Amniotic epithelial cell (primary cell): Measurements from ENCODE around the gene SUFU.

ENCODE experiments used
- DNase-seq: peaks from one replicate; pipeline ENCODE4 v3.0.0-alpha.2; 2010; ENCODE audit warnings: low read depth

The SUFU gene

DNA sequence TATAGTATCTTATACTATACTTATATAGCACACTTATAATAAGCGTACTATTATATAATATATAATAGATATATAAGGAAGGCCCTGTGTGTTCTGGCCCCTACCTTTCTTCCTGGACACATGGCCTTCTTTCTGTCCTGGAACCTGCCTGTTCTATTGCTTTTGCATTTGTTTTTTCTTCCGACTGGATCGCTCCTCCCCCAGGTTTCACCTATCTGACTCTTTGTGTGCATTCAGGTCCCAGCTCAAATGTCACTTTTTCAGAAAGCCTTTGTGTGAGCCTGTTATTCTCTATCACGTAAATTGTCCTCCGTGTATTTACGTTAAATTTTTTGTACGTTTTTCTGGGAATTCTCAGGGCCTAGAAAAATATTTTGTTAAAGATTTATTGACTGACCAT is 137.6 kb downstream of the SUFU start:
- DNase-seq, result no peak

DNA sequence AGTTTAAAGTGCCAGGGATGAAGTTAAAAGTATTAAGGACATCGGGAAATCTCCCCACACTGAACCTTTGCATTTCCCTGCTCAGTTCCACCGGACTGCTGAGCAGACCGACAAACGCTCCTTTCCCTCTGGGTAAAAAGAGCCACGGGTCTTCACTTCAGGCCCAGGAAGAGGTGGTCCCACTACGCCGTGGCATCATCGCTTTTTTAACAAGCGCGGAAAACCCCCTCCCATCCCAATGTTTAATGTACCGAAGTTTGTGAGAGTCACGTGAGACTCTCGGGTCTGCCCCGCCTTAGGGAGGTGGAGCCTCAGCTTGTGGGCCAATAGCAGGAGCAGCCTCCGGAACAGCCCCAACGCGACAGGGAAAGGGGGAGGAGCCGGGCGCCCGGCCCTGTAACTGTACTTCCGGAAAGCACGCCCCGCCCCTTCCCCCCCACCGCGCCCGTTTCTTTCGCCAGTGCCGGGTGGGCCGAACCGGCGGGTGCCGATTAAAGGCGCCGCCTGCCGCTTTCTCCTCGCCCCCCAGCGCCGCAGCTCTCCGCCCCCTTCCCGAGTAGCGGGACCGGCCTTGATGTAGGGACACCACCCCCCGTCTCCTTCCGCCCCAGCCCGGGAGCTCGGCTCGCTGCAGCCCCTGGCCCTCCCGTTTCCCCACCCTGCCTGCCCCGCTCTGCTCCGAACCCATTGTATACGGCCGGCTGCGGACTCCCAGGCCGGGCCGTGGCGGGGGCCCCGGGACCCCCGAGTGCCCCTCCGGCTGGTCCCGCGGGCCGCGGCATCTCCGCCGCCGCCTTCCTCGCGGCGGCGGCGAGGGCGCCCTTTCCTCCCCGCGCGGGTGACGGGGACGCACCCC is 138.3 kb downstream of the SUFU start:
- peak; percentile 95 for DNase-seq

DNA sequence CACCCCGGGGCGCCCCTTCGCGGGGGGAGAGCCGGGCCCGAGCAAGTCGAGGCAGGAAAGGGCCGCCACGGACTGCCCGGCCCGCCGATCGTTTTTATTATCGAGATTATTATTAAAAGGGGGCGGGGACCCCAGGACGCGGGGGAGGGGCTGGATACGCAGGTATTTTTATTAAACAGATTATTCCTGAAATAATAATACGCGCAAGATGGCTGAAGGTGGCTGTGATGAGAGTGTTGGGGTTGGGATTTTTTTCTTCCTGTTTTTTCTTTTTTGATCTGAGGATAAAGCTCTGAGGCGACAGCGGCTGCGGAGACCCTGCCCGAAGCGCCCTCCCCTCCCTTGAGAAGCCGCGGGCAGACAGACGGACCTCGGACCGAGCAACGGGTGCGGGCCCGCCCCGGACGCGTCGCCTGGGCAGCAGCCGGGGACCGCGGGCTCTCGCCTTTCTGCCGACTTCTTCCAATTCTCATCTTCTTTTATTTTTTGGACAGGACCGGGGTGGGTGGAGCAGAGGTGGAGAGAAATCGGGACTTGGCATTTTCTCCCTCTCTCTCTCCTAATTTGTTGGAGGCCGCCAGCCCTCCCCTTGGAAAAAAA is 139.1 kb downstream of the SUFU start:
- DNase-seq, result peak; percentile 23

DNA sequence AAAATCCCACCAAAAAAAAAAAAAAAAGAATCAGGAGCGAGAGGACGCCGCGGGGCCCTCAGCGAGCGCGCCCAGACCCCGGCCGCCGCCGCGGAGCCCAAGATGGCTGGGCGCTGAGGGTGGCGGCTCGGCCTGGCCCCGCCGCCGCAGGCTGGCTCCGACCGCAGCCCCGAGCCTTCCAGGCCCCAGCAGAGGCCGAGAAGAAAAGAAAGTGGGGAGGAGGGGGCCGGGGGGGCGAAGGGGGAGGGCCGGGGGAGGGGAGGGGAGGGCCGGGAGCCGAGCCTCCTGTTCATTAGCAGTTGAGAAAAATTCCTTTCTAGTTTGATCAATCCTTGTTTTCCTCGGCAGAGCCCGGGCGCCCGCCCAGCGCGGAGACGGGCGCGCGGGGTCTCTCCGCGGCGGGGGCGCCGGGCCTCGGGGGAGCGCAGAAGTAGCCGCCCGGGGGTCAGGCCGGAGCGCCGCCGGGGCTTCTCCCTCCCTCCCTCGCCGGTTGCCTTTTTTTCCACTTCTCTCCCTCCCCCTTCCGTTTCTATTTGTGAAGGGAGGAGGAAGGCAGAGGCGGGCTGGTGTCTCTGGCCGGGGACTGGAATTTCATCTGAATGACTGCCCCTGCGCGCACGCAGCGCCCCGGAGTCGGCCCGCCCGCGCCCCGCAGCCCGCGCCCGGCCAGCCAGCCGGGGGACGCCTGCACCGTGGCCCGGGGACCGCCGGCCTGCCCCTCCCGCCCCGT is 139.7 kb downstream of the SUFU start:
- DNase-seq, result peak; percentile 76

DNA sequence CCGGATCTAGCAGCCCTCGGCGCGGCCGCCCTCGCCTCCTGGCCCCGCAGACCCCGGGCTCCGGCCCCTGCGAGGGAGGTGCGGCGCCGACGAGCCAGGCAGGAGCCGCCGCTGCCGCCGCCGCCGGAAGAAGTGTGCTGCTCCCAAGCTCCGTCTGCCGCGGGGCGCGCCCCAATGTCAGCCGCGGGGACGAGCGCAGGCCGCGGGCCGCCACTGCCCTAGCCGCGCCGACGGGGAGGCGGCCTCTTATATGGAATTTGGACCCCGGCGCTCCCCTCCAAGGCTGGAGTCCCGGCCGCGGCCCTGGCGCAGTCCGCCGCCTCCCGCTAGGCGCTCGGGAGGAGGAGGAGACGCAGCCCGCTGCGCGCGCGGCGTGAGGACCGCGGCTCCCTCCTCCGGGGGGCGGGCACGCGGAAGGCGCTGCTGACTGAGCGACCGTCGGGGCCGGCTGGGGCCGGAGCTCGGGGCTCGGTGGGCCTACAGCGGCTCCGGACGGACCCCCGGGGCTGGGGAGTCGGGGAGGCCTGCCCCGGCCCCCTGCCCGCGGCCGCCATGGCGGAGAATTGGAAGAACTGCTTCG is 140.4 kb downstream of the SUFU start, which contains the start of gene TRIM8:
Gene TRIM8, plus strand, starts transcription at position 414 of the 580 bp plus-strand sequence. Its CDS starts 139 bp downstream, at position 553.
- DNase-seq, result no peak

DNA sequence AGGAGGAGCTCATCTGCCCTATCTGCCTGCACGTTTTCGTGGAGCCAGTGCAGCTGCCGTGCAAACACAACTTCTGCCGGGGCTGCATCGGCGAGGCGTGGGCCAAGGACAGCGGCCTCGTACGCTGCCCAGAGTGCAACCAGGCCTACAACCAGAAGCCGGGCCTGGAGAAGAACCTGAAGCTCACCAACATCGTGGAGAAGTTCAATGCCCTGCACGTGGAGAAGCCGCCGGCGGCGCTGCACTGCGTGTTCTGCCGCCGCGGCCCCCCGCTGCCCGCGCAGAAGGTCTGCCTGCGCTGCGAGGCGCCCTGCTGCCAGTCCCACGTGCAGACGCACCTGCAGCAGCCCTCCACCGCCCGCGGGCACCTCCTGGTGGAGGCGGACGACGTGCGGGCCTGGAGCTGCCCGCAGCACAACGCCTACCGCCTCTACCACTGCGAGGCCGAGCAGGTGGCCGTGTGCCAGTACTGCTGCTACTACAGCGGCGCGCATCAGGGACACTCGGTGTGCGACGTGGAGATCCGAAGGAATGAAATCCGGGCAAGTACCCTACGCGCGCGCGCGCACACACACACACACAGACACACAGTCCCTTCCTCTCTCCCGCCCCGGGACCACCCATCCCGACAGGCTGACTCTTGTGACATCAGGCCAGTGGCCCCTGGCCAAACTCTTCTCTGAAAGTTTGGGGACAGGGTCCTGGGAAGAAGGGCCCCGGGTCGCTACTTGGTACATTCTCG is 141.0 kb downstream of the SUFU start:
- peak; percentile 66 for DNase-seq

- DNase-seq, result peak; percentile 64
These were observed 141.6 kb downstream of the SUFU start for GRCh38 chr10:102645388-102645740.

GRCh38 chr10:102645741-102646609 is 142.2 kb downstream of the SUFU start:
- peak; percentile 92 for DNase-seq

DNA sequence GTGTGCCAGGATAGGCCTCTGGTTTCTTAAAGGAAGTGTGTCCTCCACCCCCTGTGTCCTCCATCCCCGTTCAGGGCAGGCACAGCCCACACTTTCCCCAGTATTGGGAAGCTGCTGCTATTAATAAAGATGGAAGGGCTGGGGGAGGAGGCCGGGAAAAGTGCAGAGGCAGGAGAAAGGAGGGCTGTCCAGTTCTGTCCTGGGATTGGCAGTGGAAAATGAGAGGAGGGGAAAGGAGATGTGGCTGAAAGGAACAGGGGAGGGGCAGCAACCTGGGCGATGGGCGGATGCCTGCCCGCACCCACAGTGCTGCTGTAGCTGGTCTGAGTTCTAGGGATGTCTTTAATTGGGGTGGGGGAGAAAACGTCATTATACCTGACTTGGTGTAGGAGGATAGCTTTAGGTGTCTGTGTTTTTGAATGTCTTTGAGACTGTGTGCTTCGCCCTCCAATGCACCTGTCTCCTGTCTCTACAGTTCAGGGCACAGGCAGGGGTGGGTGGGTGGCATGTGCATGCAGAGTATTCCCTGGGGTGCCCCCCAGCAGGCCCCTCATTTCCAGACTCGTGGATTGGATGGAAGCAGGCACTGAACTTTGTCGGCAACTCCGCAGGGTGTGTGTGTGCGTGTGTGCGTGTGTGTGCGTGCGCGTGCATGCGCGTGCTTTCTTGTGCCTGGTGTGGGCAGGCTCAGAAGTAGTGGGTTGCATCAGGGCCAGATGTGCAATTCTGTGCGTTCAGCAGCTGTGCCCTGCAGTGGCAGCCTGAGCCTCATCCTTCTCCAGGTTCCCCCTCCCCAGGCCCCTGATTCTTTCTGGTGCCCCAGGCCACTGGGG is 143.1 kb downstream of the SUFU start:
- DNase-seq, result peak; percentile 54

DNA sequence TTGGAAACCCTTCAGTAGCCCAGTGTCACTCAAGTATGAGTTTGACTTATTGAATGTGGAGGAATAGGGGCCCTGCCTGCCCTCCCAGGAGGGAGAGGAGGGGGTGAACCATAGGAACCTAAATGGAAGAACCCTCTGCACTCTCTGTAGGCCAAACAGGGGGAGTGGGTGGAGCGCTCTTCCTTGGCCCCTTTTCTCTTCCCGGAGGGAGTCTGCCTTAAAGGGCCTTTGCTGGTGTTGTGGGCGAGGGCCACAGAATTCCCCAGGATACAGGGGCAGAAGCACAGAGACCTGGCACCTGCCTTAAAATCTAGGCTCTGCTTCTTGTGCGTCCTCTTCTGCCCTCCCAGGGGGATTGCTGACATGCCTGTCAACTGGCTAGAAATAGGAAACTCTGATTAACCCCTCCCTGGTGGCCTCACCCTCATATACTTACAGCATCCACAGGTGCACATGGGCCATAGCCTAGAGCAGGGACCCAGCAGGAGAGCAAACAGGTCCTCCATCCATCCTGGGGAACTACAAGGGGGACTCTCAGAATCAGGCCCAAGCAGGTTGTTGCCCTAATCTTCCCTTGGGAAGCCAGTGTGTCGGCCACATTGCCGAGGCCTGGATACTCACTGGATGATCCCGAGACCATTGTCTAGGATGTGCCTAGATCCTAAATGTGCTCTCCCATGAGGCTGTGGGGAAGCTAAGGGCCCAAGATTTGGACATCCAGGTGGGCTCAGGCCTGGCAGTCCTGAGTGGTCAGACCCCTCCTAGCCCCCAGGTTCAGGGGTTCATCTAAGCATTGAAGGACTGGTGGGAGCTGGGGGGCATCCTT is 143.9 kb downstream of the SUFU start:
- no peak for DNase-seq

GRCh38 chr10:102648269-102648888 is 144.6 kb downstream of the SUFU start:
- no peak for DNase-seq

DNA sequence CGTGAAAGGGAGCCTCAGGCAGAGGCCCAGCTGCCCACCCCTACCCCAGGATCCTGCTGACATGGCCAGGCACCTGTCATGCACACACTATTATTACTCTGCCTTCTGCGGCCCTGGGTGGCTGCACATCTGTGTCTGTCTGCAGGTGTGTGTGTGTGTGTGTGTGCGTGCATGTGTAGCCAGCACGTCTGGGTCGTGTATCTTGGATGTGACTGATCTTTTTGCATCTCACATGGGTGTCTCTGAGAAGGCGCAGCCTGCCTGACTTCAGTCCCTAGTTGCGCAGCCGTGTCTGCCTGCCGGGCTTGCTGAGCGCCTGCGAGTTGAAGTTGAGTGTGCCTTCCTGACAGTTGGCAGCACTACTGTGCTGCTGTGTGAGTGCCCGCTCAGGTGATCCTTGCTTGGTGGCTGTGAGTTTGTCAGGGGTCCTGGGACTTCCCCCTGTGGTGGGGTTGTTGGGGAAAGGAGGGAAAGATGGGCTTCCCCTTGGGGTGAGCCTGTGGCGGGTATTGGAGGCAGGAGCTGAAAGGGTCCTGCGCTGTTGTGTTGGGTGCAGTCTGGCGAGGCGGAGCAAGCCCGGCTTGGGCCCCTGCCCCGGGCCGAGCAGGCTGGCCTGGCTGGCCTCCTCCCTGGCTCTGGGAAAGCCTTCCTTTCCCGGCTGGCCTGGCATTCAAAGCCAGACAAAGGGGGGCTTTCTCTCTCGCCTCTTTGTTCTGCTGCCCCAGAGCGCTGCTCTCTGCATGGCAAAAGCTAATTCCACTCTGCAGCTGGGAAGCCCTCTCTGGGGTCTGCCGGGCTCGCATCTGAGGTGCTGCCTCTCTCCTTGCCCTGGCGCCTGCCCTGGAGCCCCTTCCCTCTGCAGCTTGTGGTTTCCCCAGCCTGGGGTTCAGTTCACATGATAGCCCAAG is 145.4 kb downstream of the SUFU start:
- DNase-seq, result no peak

DNA sequence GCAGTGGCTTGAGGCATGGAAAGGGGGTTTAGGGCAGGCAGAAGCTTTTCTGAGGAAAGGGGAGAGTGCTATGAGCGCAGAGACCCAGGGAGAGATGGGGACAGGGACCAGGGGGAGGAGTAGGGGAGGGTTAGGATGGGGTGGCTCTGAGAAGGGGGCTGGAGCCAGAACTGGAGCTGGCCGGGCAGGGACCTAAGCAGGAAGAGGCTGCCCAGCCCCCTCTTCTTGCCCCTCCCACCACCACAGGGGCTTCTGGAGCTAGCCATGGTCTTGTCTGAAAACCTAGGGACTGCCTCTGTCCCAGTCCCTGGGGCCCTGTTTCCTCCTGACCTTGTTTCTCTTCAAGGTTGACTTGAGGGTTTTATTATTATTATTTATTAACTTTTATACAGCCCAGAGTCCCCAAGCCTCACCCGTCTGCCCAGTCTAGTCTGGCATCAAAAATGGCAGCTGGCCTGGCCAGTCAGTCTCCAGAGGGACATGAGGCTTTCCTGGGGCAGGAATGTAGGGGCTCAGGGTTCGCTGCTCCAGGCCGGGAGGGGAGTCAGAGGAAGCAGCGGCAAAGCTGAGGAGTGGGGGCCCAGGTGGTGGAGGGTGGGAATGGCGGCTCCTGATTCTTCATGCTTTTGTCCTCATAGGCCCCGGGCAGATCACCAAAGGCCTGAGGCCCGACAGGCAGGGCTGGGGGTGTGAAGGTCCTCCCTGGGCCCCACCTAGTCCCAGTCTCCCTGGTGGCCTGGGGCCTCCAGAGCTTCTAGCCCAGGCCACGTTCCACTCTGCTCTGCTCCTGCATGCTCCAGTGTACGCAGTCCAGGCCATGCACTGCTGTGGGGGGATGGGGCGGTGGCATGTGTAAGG is 146.3 kb downstream of the SUFU start:
- DNase-seq, result no peak

DNA sequence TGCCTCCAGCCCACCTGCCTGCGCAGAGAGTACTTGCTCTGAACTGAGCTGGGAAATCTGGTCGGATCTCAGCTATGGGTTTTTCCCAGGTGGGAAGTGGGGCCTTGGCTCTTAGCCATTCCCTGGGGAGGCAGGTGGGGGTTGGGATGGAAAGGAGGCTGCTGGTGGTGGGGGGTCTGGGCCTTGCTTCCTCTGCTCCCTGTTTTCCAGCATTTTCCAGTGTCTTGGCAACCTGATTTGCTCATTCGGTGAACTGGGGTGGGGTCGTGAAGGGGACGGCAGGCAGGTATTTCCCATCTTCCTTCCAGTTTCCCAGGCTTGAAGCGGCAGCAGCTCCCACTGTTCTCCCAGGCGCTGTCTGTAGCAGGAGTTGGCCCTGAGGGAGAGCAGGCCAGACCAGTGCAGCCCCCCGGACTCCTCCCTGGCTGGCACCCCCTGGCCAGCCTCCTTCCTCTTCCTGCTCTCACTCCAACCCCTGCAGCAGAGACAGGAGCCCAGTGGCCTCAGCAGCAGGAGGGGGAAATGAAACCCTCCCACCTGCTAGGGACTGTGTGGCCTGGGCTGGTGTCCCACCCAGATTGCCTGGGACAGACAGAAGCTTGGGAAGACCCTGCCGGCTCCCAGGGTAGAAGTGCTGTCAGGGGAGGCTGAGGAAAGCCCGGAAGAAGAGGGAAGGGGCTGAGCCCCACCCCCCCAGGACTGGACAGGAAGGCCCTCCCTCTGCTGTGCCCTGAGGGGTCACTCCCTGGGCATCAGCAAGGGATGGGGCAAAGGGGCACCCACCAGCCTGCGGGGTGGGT is 147.1 kb downstream of the SUFU start:
- no peak for DNase-seq

GRCh38 chr10:102651455-102652169 is 147.8 kb downstream of the SUFU start:
- DNase-seq, result no peak
